Endothelial cell of hepatic sinusoid (primary cell): Measurements from ENCODE around the gene SLC34A3.
"Not testable (repeated sequence)": the region's sequence is repeated elsewhere in the genome, so short reads cannot be mapped to it uniquely, and the experiment has no call there.

Experiments used
- in situ Hi-C: cut with HindIII; loops from 2 replicates; pipeline ENCODE4 v1.10.0; 2017; ENCODE audit warnings: low sequenced_read_pairs

SLC34A3 gene

DNA sequence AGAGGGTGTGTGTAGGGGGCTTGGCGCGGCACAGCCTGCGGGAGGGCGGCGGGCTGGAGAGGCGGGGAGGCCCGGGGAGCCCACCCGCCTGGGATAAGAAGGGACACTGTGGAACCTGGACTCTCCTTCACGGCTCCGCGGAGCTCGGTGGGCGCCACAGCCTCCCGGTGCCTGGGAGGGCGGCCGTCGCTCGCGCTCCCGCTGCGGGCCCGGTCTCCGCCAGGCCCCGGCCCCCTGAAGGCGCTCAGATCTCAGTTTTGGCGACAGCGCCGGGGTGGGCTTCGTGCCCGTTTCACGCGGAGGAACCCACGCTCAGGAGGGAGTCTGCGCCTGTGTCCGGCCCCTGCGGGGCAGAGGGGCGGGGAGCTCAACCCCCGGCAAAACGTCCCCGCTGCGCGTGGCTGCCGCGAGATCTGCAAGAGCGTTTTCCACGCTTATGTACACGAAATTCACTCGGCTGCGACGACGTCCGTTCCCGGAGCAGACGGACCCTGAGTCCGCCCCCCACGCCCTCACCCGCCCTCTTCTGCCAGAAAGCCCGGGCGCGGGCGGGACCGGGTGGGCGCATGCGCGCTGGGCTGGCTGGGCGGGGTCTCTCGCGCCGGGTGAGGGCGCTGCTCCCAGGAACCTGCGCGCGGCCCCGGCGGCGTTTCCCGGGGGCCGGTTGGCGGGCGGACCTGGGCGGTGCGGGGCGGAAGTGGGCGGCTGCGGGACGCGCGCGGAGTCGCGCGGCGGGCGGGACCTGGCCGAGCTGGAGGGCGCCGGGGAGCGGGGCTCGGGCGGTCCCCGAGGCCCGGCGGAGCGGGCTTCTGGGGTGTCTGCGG lies 24.1 kb downstream of the SLC34A3 start, which contains the start of gene NELFB:
Gene NELFB (plus strand): TSS at position 704 of the 824 bp plus-strand sequence.
- in situ Hi-C loops, result no loop called here

DNA sequence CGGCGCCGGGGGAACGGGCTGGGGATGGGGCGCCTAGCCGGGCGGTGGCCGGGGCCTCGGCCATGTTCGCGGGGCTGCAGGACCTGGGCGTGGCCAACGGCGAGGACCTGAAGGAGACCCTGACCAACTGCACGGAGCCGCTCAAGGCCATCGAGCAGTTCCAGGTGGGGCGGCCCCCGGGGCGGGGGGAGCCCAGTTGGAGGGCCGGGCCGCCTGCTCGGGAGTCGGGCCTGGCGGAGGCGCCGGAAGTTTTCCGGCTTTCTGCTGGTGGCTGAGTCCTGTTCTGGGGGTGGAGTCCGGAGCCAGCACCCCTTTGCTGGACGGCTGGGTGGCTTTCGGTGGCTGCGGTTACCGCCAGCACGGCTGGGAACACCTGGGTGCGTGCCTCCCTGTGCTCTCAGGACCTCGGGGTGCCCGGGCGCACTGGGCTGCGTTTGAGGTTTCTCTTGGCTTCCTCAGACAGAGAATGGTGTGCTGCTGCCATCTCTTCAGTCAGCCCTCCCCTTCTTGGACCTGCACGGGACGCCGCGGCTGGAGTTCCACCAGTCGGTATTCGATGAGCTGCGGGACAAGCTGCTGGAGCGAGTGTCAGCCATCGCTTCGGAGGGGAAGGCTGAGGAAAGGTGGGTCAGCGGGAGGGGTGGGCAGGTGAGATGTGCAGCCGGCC lies 24.9 kb downstream of the SLC34A3 start:
- in situ Hi-C loops, result no loop called here

DNA sequence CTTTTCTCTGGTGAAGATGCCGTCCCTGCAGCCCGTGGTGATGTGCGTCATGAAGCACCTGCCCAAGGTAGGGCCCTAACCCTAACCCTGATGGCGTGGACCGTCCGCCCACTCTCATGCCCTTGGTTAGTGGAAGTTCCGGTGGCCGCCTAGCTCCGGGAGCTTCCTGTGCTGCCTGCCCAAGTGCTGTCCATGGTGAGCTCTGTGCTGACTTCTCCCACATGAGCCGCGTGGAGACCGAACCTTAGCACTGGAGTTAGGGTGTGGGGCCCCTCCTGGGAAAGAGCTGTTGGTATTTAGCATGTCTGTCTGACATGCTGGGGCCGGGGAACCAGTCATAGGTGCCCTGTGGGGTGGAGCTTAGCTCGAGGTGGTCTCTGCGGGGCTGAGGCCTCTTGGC lies 25.7 kb downstream of the SLC34A3 start:
- in situ Hi-C loops, result no loop called here

DNA sequence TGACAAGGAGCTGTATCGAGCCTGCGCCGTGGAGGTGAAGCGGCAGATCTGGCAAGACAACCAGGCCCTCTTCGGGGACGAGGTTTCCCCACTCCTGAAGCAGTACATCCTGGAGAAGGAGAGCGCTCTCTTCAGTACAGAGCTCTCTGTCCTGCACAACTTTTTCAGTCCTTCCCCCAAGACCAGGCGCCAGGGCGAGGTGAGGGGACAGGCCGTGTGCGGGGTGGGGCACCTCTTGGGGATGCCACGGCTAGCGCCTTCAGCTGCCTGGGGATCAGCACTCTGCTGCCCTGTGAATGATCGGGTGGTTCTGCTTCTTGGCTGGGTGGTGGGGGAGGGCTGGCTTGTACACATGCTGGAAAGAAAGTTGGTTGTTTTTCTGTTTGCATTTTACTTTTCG lies 26.2 kb downstream of the SLC34A3 start:
- in situ Hi-C loops, result no loop called here

DNA sequence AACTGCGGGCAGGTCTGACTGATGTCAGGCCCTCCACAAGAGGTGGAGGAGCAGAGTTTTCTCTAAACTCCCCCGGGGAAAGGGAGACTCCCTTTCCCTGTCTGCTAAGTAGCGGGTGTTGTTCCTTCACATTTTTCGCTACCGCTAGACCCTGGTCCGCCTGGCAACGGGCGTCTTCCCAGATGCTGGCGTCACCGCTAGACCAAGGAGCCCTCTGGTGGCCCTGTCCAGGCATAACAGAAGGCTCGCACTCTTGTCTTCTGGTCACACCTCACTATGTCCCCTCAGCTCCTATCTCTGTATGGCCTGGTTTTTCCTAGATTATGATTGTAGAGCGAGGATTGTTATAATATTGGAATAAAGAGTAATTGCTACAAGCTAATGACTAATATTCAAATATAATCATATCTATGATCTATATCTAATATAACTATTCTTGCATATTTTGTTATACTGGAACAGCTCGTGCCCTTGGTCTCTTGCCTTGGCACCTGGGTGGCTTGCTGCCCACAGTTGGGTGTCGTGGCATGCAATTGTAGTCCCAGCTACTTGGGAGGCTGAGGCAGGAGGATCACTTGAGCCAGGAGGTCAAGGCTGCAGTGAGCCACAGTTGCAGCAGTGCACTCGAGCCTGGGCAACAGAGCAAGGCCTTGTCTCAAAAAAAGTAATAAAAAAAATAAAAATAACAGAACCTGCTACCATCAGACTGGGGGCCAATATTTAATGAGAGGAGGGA lies 31.6 kb downstream of the SLC34A3 start:
- in situ Hi-C loops, result not testable (repeated sequence)

DNA sequence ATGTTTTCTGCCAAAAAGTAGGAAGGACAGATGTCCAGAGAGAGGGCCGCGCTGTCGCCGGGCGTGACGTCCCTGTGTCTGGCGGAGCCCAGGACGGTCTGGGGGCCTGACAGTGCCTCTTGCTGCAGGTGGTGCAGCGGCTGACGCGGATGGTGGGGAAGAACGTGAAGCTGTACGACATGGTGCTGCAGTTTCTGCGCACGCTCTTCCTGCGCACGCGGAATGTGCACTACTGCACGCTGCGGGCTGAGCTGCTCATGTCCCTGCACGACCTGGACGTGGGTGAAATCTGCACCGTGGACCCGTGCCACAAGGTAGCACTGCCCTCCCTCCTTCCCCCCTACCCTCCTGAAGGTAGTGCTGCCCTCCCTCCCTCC lies 32.2 kb downstream of the SLC34A3 start:
- in situ Hi-C loops, result no loop called here

DNA sequence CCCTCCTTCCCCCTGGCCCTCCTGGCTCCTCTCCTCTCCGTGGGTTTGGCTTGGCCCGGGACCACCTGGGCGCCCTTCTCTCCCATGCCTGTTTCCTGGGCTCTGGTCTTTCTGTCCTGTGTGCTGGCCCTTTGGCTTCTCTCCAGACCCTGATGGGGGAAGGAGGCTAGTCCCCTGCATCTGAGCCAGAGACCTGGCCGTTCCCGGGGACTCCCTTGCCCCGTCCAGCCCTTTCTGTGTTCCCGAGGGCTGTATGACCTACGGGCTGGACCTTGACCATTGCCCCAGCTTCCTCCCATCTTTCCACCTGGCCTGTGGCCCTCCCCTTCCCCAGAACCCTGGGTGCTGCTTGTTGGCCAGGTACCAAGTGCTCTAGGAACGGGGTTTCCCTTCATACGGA lies 32.8 kb downstream of the SLC34A3 start:
- in situ Hi-C loops, result no loop called here

DNA sequence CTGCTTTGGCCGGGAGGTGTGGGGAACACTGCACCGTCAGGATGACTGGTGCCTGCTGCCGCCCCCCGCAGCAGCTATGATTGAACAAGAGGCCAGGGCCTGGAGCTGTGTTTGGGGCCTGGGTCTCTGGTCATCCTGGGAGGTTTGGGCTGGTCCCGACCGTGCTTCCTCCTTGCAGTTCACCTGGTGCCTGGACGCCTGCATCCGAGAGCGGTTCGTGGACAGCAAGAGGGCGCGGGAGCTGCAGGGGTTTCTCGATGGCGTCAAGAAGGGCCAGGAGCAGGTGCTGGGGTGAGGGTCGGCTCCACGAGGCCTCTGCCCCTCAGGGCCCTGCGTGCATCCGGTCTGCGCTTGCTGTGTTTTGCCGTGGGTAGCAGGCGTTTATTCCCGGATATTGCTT lies 33.4 kb downstream of the SLC34A3 start:
- in situ Hi-C loops, result no loop called here

DNA sequence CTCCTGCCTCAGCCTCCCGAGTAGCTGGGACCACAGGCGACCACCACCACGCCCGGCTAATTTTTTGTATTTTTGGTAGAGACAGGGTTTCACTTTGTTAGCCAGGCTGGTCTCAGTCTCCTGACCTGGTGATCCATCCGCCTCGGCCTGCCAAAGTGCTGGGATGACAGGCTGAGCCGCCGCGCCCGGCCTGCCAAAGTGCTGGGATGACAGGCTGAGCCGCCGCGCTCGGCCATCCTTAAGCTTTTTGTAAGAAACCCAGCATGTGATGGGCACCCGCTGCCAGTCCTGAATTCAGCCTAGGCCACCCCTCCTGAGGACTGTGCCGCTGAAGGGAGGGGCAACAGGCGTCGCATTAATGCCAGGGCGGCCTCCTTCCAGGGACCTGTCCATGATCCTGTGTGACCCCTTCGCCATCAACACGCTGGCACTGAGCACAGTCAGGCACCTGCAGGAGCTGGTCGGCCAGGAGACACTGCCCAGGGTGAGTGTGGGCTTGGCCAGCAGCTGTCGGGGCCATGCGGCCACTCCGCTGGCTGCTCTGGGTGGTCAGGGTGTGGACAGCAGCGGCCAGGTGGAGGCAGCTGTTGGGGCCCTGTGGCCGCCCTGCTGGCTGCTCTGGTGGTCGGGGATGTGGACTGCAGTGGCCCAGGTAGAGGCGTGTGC lies 34.9 kb downstream of the SLC34A3 start:
- in situ Hi-C loops, result loop anchor here (5.0 kb wide), 1 partner anchor 93 kb away; the partner anchor contains the start of genes LRRC26 and TMEM210

DNA sequence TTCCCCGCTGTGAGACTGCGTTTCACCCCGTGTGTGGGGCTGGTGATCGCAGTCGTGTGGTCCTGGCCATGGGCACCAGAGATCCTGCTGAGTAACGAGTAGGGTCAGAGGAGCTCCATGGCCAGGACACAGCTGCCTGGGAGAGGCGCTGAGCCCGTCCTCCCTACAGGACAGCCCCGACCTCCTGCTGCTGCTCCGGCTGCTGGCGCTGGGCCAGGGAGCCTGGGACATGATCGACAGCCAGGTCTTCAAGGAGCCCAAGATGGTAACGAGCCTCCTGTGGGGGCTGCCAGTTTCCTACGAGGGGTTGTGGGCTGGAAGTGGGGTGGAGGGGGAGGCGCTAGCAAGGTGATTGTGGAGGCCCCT lies 35.4 kb downstream of the SLC34A3 start:
- in situ Hi-C loops, result loop anchor here (5.0 kb wide), 1 partner anchor 94 kb away; the partner anchor contains the start of genes LRRC26 and TMEM210

DNA sequence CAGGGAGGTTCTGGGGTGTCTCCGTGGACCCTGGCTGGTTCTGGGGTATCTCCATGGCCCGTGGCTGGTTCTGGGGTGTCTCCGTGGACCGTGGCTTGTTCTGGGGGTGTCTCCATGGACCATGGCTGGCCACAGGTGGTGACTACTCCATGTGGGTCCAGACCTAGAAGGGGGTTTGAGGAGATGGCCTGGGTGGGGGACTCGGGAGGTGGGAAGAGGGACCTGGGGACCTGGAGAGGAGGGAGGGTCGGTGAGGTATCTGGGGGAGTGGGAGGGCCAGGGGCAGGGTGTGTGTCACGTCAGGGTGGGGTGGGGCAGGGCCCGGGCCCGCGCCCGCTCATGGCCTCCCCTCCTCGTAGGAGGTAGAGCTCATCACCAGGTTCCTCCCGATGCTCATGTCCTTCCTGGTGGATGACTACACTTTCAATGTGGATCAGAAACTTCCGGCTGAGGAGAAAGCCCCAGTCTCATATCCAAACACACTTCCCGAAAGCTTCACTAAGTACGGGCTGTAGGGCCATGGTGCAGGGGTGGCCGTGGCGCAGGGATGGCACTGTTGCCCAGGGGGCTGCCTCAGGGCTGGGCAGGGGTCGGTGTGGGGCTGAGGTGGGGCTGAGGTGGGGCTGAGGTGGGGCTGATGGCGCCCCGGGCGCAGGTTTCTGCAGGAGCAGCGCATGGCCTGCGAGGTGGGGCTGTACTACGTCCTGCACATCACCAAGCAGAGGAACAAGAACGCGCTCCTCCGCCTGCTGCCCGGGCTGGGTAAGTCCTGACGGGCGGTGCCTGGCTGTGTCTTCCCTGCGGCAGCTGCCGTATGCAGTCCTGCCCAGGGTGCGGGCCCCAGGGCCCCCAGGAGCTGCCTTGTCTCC lies 36.1 kb downstream of the SLC34A3 start:
- in situ Hi-C loops, result loop anchor here (5.0 kb wide), 1 partner anchor 95 kb away; the partner anchor contains the start of genes LRRC26 and TMEM210

DNA sequence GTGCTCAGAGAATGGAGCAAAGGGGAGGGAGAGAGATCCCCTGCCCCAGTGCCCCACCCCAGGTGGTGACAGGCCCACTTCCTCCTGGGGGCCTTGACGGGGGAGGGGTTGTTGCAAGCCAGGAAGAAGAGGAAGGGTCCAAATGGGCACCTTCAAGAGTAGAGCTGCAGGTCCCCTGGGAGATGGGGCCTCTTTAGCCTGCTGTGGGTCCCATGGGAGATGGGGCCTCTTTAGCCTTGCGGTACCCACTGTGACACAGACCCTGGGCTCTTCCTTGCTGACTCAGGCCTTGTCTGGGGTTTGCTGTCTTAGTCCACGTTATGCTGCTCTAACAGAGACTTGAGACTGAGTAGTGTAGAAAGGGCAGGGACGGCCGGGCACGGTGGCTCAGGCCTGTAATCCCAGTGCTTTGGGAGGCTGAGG lies 37.2 kb downstream of the SLC34A3 start:
- in situ Hi-C loops, result loop anchor here (5.0 kb wide), 1 partner anchor 96 kb away; the partner anchor contains the start of genes LRRC26 and TMEM210

DNA sequence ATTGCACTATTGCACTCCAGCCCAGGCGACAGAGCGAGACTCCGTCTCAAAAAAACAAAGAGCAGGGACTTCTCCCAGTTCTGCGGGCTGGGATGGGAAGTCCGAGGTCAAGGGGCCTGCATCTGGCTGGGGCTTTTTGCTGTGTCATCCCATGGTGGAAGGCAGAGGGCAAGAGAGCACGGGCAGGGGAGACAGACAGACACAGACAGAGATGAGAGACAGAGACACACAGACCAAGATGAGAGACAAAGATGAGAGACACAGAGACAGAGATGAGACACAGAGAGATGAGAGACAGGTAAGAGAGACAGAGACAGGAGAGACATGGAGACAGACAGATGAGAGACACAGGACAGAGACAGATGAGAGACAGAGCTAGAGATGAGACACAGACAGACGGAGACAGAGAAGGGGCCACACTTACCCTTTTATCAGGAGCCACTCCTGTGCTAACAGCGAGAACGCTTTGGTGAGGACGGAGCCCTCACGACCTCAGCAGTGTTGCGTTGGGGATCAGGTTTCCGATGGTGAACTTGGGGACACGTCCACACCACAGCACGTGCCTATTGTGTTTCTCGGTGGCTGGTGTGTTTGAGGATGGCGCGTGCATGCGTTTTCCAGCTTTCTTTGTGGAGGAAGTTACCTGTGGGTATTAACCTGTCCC lies 38.0 kb downstream of the SLC34A3 start:
- in situ Hi-C loops, result loop anchor here (5.0 kb wide), 1 partner anchor 96 kb away; the partner anchor contains the start of genes LRRC26 and TMEM210

DNA sequence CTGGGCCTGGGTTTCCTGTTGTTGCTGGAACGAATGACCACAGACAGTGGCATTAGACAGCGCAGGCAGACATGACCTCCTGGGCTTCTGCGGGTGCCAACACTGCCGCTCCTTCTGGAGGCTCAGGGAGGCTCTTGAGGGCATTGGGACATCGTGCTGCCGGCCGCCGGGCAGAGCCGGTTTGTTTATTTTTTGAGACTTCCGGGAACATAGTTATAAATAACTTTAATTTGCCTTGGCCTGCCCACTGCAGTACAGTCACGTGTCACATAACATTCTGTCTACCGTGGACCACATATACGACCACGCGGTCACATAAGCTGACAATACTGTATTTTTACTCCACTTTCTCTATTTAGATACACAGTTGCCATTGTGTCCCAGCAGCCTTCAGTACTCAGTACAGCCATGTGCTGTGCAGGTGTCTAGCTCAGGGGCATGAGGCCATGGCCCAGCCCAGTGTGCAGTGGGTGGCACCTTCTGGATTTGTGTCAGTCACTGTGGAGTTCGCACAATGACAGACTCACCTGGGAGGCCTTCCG lies 38.6 kb downstream of the SLC34A3 start:
- in situ Hi-C loops, result loop anchor here (5.0 kb wide), 1 partner anchor 97 kb away; the partner anchor contains the start of genes LRRC26 and TMEM210

DNA sequence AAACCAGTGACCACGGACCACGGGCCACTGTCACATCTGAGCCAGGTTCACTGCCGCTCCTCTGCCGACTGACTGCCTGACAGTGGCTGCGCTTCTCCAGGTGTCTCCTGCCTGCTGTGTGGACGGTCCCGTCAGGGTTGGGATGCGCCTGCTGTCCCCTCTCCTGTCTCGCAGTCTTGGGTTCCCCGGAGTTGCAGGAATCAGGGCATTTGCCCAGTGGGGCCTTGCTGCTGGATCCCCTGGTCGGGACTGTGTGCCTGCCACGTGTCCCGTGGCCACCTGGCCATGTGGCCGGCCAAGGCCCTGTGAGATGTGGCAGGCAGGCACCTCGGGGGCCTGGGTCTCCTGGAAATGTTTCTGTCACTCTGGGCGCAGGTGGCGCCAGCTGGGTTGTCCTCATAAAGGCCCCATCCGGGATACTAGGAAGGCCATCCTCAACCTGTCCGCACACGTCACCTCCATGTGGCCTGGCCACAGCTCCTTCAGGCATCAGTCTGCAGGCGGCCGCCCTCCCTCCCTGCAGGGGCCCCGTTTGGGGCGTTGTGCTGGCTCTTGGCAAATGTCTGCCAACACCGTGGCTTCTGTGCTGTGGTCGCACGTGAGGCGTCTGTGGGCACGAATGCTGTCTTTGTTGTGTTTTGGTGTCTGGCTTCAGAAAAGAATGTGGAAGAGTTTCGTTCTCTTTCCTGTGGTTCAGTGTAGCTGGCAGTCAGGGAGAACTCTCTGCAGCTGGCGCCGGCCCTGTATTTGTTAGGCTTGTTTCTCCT lies 40.4 kb downstream of the SLC34A3 start:
- in situ Hi-C loops, result no loop called here

DNA sequence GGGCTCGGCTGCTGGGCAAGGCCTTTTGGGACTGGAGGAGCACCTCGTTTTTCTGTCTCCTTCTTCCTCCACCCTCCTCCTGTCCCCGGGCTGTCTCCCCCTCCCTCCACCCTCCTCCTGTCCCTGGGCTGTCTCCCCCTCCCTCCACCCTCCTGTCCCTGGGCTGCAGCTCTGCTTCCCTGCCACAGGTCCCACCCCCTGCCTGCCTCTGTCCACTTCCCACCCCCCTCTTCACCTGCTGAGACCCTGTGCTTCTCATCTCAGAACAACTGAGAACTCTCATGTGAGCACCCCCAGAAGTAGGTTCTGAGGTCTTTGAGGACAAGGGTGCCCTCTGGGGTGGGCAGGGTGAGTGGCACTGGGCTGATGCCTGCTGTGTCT lies 41.0 kb downstream of the SLC34A3 start:
- in situ Hi-C loops, result no loop called here

DNA sequence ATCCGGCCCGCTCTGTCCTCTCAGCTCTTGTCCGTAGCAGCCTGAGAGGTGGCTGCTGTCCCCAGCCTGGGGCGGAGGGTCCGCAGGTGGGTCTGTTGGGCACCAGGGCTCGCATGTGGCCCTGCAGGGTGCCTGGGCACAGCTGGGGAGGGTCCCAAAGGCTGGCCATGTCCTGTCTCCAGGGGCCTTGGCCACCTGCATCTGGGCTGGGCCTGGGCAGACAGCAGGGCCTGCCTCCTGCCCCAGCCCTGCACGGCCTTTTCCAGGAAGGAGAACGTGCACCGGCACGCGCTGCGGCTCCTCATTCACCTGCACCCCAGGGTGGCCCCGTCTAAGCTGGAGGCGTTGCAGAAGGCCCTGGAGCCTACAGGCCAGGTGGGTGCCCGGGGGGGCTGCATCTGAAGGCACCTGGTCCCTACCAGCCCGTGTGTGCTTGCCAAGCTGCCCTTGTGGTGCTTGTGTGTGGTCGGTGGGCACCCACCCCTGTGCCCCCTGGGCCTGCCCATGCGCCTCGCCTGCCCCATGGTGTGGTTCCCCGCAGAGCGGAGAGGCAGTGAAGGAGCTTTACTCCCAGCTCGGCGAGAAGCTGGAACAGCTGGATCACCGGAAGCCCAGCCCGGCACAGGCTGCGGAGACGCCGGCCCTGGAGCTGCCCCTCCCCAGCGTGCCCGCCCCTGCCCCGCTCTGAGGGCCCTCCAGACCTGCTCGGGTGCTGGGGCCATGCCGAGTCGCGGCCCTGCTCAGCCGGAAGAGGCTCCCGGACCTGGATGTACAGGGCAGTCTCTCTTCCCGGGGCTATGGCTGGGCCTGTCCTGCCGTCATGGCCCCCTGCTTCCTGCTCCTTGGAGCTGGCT lies 41.8 kb downstream of the SLC34A3 start:
- in situ Hi-C loops, result no loop called here
